ENCODE data around the gene PEMT.
A peak's percentile ranks its signal among the peaks of the same experiment; 100 is the strongest.

Gene PEMT

DNA sequence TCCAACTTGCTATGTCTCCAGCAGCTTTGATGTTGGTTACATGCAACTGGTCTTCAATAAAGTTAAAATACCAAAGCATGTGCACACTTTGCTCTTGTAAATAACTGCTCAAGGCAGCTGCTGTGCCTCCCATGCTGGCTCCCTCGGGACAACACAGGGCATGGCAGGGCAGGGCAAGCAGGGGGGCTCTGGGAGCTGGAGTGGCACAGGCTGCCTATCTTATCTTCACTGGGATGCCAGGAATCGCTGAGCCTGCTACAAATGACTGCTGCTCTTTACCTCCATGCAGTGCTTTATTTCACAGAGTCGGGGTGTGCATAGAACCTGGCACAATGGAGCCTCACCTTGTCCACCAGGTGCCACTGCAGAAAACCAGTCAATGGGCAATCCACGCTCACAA is 21.8 kb downstream of the PEMT start:
- DNase-seq = no peak

DNA sequence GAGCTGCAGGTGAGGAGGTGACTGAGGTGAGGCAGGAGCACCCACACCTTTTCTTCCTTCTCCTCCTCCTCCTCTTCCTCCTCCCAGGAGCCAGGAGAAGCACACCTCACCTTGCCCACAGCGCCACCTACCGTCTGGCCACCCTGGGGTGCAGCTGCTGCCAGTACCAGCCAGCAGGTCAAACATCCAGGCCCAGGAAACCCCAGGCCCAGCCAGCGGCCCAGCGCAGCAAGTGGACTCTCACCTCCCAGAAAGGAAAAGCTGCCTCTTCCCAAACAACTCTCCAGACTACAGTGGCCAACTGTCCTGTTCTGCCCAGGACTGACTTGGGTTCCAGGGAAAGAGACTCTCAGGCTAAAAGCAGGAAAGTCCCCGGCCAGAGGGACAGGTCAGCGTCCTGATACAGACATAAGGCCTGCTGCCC is 22.7 kb downstream of the PEMT start:
- DNase-seq = peak; percentile 39

DNA sequence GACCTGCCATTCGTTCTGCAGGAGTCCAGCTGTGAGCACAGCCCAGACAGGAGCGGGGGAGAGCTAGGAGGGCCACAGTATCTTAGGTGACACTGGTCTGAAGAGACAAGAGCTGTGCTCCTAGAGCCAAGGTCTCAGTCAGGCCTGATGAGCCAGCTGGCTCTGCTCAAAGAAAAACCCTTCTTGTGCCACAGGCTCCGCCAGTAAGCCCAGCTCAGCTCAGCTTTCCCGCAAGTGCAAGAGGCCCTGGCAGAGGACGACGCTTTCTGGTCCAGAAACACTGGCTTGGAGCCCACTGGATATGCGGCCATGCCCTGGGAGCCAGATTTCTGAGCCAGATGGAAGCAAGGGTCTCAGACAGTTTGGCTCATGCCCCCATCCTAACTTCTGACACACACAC is 23.9 kb downstream of the PEMT start:
- no peak for DNase-seq

DNA sequence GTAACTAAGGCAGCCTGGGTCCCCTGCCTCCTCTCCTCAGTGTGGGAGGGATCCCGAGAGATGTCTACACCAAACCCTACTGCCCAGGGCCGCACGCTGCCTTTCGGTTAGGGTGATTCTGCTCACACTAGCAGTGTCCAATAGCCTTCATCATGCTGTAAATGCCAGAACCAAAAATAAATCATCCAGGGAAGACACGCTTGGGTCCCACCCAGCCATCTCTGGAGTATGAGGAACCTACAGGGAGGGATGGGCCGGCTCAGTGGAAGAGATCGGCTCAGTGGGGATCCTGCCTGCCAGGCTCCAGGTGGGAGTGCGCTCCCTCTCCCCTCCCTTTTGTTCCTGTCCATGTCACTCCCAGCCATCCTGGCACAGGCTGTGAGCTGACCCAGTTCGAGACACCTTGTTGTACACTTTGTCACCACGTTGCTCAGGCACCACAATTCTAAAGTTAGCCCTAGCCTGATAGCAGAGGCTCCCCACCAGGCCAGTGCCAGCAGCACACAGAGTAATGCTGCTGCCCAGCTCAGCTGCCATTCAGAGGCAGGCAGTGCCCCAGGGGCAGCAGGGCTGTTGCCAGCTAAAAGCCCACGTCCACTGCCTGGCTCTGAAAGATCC is 24.5 kb downstream of the PEMT start:
- DNase-seq = no peak

DNA sequence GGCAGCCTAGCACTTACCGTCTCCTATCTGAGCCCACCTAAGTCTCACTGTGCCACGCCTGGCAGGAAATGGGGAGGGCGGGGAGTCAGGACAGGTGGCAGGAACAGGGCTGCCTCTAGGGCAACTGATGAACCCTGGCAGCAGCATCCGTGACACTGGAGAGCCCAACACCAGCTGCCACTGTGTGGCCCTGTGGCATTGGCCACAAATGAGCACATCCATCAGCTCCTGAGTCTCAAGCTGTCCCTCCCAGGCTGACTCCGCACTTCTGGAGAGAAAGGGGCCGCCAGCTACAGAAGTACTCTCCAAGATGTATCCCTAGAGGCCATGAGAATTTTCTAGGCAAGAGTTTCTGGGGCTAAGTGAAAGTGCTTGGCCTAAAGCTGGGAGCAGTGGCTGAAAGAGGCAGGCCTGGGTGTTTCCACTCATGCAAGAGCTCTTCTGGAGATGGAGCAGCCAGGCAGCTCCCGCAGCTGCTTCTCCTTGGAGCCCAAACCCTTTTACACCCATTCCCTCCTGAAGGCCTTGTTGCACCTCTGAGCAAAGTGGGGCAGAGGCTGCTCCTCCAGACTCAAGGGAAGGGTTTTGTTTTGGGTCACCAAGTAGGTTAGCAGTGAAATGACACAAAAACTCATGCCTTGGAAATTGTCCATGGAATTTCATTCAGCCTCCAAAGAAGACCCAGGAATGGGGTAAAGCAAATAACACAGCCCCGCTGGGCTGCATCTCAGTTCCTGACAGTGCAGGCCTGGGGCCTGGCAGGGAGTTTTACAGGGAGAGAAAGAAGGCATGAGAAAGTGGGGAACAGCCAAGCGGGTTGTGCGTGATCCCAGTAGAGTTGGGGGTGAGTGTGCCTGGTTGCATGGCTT is 25.8 kb downstream of the PEMT start:
- DNase-seq = no peak

DNA sequence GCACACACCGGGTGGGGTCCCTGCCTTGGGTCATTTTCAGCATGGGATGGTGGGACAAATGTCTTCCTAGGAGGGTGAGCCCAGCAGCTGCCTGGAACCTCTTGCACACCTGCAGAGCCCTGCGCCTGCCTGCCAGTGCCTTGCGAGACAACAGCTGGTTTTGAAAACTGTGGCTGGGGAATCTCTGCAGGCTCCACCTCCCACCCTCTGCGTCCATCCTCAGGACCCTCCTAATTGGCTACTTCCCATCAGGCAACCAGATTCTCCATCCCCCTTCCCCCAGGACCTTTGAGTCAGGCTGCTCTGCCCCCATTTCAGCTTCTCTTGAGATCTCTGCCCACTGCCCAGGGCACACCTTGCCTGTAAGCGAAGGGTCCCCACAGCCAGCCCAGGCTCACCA is 26.6 kb downstream of the PEMT start:
- no peak for DNase-seq

DNA sequence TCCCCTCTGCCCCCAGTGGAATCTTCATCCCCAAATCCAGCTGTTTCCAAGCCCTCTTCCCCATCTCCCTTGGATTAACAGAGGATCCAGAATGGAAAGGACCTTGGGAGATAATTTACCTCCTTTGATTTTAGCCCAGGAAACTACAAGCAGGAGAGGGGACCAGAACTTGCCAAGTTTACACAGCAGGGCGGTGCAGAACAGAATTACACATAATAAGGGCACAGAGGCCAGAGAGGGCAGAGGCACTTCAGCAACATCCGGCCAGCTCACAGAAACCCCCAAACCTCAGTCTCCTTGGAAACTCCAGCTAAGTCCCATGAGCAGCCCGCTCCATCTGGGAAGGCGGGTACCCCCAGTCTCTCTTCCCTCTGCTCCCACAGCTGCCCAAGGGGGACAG is 27.2 kb downstream of the PEMT start:
- no peak for DNase-seq

DNA sequence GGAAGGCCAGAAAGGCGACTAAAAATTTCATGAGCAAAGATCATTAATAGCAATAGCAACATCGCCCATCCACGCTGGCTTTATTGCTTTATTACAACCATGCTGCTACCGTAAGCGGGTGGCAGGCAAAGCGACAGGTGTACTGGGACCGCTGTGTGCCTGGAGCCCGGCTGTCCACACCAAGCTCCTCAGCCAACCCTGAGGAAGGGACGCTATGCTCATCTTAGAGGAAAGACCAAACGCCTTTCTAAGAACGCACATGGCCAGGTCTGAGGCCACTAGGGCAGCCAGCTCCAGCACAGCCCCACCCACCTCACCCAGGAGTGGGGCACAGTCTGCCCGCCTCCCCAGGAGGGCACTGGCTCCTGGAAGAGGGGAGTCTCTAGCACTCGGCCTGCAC is 28.0 kb downstream of the PEMT start:
- DNase-seq = no peak

DNA sequence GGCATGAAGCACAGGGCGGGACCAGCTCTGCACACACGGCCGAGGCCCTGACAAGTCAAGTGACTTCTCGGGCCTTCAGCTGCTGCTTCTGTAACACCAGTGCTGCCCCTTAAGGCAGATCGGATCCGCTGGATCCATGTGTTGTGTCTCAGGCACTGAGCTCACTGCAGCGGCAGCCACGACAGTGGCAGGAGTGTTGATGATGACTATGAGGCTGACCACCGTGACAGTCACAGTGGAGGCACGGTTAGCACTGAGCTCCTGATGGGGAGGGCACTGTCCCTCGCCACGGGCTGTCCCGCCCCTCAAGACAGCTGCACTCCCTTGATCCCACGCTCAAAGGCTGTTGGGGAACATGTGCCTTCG is 29.4 kb downstream of the PEMT start:
- no peak for DNase-seq

DNA sequence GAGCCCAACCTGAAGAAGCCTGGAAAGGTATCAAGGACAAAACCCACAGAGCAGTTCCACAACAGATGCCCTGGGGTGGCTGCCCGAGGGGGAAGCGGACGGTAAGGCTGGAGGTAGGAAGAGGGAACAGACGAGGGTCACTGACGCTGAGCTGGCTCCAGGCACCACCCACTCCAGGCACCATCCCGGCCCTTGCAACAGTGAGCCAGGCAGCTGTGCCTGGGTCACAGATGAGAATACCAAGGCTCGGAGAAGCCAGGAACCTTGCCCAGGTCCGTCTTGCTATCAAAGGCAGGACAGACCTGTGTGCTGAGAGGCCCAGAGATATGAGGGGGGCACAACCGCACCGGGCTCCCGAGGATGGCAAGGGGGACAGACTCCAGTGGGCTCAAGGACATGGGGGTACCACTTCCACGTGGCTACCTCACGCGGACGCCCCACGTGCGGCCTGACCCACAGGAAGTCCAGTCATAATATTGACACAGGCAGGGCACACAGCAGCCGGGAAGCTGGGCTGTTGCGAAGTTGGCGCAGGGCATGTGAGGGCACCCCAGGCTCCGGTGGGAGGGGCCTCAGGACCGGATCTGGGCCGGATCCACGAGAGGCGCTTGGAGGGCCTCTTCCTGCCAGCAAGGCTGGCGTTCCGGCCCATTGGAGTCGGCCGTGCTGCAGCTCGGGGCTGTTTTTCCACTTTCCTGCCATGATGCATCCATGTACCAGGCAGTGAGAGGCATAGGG is 29.9 kb downstream of the PEMT start:
- DNase-seq = no peak

DNA sequence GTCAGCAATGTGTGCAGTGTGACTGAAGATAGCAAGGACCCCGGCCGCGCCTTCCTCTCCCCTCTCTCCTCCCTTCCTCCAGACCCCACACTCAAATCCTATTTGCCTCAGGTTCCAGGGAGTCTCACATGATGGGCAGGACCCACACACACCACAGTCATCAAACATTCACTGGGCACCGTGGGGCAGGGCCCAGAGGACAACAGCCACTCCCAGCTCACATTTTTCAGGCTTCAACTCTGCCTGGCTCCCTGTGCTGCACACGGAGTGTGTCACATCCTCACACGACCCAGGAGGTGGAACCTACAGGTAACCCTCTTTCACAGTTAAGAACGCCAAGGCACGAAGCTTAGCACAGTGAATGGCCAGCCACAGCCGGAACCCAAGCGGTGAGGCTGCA is 30.5 kb downstream of the PEMT start:
- DNase-seq = no peak

DNA sequence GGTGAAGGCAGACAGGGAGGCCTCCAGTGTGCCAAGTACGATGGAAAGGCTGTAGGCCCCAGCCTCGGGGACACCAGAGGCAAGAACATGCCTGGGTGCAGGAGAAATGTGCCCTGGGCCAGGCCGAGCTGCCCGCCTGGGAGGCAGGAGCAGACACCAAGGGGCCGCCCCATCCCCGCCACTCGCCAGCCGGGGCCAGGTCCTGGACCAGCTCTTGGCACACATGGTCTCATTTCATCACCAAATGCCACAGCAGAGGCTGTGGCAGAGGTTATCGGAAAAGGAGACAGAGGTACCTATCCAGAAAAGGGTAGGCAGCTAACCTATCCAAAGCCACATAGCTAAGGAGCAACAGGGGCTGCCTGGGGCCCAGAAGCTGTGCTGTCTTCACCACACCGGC is 31.3 kb downstream of the PEMT start:
- no peak for DNase-seq

DNA sequence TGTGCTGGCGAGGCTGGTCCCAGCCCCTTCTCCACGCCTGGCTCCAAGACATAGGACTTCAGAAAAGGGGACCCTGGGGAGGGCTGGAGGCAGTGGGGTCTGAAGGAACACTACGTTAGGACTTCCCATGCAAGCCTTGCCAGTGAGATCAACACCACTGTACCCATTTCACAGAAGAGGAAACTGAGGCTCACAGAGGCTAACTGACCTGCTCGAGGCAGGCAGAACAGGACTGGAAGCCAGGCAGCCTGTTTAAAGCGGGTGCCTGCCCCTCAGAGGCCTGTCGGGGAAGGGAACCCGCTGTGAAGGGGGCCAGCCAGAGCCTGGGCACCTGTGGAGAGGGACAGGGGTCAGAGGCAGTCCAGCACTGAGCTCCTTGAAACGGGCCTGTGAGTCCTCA is 32.3 kb downstream of the PEMT start:
- DNase-seq = no peak

DNA sequence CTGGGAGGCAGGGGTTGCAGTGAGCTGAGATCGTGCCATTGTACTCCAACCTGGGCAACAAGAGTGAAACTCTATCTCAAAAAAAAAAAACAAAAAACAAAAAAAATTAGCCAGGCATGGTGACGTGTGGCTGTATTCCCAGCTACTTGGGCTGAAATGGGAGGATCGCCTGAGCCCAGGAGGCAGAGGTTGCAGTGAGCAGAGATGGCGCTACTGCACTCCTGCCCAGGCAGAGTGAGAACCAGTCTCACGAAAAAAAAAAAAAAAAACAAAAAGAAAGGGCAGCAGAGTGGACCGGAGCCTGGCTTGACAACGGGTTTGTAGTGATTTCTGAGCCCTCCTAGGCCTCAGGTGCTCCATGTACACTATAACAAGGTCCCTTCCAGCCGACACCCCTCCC is 33.1 kb downstream of the PEMT start:
- no peak for DNase-seq

DNA sequence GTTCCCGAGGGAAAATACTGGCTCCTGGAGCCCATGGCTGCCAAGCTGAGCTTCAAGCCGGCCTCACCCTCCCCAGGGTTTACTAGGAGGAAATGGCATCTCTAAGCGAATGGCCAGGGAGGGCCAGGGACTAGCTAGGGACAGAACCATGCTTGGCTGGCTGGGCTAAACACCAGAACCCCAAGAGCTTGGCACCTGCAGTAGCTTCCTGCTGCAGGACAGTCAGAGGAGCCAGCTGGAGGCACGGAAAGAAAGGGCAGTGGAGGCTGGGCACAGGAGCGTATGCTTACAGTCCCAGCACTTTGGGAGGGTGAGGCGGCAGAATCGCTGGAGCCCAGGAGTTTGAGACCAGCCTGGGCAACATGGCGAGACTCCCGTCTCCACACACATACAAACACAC is 33.7 kb downstream of the PEMT start:
- DNase-seq = no peak

DNA sequence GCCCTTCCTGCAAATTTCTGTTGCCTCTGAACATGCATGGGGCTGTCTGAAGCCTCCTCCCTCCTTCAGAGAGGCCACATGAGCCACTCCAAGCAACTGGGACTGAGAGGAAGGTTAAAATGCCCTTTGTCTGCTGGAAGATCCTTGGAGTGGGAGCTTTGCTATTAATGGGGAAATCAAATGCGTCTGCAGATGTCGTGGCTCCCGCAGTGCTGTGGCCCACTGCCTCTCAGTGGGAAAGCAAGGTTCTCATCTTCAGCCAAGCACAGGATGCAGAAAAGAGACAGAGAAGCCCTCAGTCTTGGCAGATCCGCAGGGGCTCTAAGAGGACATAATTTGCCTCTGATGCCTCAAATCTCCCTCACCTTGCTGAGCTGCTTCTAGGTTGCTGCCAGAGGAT is 34.8 kb downstream of the PEMT start:
- no peak for DNase-seq

DNA sequence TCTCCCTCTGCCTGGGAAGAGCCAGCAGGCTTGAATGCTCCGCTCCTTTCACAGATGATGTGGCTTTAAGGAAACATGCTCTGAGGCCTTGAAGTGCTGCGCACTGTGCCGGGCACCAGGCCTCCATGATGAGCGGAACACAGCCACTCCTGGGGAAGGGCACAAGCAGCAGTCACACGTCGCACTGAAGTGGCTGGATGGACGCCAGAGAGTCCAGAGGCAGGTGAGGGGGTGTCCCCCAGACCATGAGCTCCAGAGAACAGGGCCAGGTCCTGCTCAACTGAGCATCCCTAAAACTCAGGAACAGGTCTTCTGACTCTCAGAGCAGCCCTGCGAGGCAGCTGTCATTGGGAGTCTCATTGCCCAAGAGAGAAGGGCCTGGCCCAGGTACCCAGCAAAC is 35.6 kb downstream of the PEMT start:
- no peak for DNase-seq

DNA sequence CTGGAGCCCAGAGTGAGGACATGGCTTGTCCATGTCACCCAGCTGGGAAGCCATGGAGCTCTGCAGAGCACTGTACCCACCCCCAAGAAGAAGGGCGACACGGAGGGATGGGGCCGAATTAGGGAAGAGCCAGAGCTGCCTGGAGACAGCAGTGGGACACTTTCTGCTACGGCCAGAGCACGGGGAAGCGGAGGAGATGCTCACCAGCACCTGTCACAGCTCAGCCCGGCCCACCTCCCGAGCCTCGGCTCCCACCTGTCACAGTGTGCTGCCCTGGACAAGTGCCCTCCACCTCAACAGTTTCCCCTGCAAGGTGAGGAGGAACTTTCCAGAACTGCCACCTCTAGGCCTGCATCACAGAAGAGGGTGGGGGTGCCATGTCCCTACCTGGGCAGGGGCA is 36.4 kb downstream of the PEMT start:
- no peak for DNase-seq

DNA sequence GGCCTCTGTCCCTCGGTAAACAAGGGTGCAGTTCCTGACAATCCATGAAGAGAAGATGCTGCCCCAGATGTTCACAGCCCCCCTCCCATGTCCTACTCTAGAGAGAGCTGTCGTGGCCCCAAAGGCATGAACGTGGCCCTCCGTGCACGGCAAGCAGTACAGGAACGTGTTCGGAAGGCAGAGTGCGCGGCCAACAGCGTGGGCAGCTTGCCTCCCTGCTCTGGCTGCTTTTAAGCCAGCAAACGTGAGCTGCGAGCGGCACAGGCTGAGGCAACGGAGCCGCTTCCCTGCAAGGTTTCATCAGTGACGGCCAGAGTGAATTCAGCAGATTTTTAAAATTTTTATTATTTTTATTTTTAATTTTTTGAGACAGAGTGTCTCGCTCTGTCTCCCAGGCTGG is 37.2 kb downstream of the PEMT start:
- no peak for DNase-seq

DNA sequence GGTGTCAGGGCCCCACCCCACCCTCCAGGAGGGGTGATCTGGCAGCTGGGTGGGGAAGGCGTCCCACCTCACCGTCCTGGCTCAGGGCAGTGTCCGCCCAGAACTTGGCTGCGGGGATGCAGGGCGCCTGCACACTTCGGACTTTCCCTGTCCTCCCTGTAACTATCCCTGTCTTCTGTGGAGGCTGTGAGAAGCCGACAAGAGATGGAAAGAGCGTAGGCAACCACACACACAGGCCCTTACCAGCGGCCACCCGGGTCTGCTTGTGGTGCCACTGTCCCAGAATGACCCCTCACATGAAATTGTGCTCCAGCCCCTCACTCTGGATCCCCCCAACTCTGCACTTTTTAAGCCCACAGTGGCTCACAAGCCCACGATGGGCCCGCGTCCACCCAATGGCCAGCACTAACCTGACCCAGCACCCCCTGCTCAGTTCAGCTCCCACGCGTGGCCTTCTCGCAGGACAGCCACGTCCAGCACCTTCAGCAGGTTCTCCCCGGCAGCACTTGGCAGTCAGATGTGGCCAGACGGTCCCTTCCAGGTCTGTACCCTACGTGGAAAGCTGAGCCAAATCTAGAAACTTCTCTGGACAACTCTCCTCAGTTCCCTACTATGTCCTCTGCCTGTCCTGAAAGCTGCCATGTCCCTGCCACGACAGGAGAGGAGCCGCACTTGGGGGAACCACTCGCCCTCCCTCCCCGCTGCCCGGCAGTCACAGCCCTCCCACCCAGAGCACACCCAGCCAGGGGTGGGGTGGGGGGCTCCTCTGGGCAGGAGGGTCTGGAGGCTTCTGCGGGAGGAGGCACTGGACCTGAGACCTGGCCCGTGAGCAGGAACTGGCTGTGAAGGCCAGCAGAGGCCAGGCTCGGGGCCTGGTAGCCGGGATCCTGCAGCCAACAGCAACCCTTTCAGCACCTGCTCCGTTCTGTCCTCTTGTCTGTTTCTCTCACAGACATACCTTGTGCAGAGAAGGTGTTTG is 38.0 kb downstream of the PEMT start:
- no peak for DNase-seq

DNA sequence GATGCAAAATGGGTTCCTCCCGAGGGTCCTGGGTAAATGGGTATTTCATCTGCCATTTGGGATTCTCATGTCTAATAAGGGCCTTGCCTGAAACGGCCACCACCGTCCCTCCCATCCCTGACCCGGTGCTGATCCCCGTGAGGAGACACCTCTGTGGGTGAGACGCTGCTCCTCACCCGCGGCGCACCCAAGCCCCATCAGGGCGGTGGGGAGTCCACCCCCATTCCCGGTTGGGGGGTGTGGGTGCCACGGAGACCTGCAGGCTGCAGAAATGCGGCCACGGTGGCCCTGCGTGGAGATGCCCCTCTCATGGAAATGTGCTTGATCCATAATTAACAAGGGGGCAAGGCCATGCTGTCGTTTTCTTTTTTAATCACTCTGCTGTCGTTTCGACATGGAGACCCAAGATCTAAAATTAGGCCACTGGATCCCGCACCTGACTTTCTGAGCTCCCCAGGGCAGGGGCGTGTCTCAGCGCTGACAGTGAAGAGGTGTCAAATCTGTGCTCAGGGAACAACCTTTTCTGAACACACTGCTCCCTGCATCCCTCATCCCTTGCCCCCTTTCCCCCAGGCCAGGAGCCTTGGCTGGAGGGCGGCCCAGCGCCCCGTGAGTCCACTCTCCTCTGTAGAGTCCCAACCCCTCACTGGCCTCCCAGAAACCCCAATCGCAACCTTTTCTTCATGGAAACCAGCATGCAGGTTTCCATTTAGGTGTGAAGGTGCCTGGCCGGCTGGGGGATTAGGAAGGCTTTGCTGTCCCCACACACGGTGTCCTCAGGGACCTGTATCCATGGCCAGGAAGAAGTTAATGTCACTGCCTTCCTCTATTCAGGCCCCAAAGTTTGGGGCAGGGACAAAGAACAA is 38.9 kb downstream of the PEMT start:
- DNase-seq = no peak

DNA sequence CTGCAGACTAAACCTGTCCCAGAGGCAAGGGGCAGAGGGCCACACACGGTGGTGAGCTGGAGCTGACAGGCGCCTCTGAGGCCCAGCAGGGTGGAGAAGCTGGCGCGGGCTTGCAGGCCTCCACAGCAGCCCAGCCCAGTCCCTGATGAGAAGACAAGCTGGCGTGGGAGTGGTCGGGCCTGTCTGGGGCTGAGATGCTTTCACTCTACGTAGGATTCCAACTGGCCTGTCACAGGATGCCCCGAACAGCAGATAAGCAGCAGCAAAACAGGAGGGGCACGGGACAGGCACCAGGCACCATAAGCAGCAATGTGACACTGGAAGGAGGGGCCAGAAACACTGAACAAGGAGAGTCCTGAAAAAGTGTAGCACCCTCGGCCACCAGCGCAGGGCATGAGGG is 40.1 kb downstream of the PEMT start:
- no peak for DNase-seq

Data from NCI-H748 treated with DMSO at 0.1 percent for 48 hours (cell line).